Thyroid gland (tissue), 4 donors: ENCODE results near the gene SLC50A1. TPM values are rescaled to one million over a fixed set of nuclear protein-coding genes. Genes with fewer than 3 reads are reported as not detected.

Experiments
- DNase-seq, 2 donors: peaks; one replicate each; pipeline ENCODE4 v3.0.0-alpha.2; 2019
- H3K27ac ChIP-seq, 3 donors: fragments of 200-600 bp; sonication (generic); 1 replicate in 2 of 3; 2 replicates in 1 of 3; pipeline ENCODE4 v1.5.1; 2016 to 2019; ENCODE audit warnings: mild to moderate bottlenecking in 1 of 3, moderate library complexity in 1 of 3
- H3K27me3 ChIP-seq: fragments of 200-600 bp; sonication (generic); one replicate; pipeline ENCODE4 v1.5.1; 2019
- H3K36me3 ChIP-seq, 2 donors: fragments of 200-600 bp; sonication (generic); one replicate each; pipeline ENCODE4 v1.5.1; 2016 to 2019
- H3K4me1 ChIP-seq, 2 donors: fragments of 200-600 bp; sonication (generic); one replicate each; pipeline ENCODE4 v1.5.1; 2017 to 2019
- H3K4me3 ChIP-seq, 3 donors: fragments of 200-600 bp; sonication (generic); replicated peaks in 1 of 3; 1 replicate in 2 of 3; 2 replicates in 1 of 3; pipeline ENCODE4 v1.5.1; 2016; ENCODE audit warnings: mild to moderate bottlenecking in 1 of 3
- H3K9me3 ChIP-seq: fragments of 200-600 bp; sonication (generic); one replicate; pipeline ENCODE4 v1.5.1; 2017
- CTCF ChIP-seq, 6 experiments: fragments of 200-600 bp in 3 of 6; fragments of 450-650 bp in 3 of 6; sonication (generic) in 3 of 6; IDR thresholded peaks; one replicate each; pipeline ENCODE4 v1.5.1; 2016 to 2019; ENCODE audit warnings: antibody characterized with exemption in 6 of 6, mild to moderate bottlenecking in 2 of 6, inconsistent platforms in 1 of 6, moderate library complexity in 1 of 6
- POLR2A ChIP-seq, 2 donors: fragments of 450-650 bp; IDR thresholded peaks; one replicate each; pipeline ENCODE4 v1.6.1; 2017; ENCODE audit warnings: antibody characterized with exemption in 2 of 2, mild to moderate bottlenecking in 2 of 2, moderate library complexity in 1 of 2
- WGBS, 2 donors: methylation state at CpG; one replicate each; pipeline ENCODE4 v1.1.5; 2017; 5-methylcytosine and 5-hydroxymethylcytosine counted together
- intact Hi-C: fragments of 100-400 bp; cut with DNase I; formaldehyde crosslinking; loops from one replicate; pipeline ENCODE4 v1.15.1; 2023
- total RNA-seq, 4 donors: library from RNA; depleted of rRNA; stranded (reverse); fragments of >200 nt; gene quantifications; one replicate each; pipeline ENCODE4 v1.2.3, GENCODE V29; 2016

The SLC50A1 gene
- total RNA-seq, 4 donors from 2014 or later: 30.9 to 42.2 (median 32.7) TPM

GRCh38 chr1:155122308-155122707 is 13.3 kb upstream of the SLC50A1 start:
- DNase-seq: no peak
- Histone ChIP-seq H3K4me3 (no peak overlapping the region), H3K27me3 (no peaks in the 10 kb centered on the region), H3K4me1 (peaks cover 16 to 19% of the 10 kb centered on the region in 2 donors), H3K36me3 (no peaks in the 10 kb centered on the region), H3K27ac (no peak overlapping the region), H3K9me3 (no peaks in the 10 kb centered on the region)
- intact Hi-C loops: no loop called here
- WGBS, 2 donors: 94 to 96% methylated on average over 2 of the region's 2 CpGs
- TF ChIP-seq CTCF (IDR thresholded peaks at IDR 0.05): no peak
- no peak for TF ChIP-seq POLR2A (IDR thresholded peaks at IDR 0.05)

GRCh38 chr1:155123801-155124200 is 11.9 kb upstream of the SLC50A1 start:
- Histone ChIP-seq H3K9me3 (no peaks in the 10 kb centered on the region), H3K4me3 (no peak overlapping the region), H3K27ac (no peak overlapping the region), H3K4me1 (peaks cover 16 to 21% of the 10 kb centered on the region in 2 donors), H3K27me3 (no peaks in the 10 kb centered on the region), H3K36me3 (no peaks in the 10 kb centered on the region)
- DNase-seq: no peak
- WGBS, 2 donors: 72 to 82% methylated on average over 4 of the region's 4 CpGs
- TF ChIP-seq POLR2A (IDR thresholded peaks at IDR 0.05): no peak
- no peak for TF ChIP-seq CTCF (IDR thresholded peaks at IDR 0.05)
- intact Hi-C loops: no loop called here

- H3K27ac ChIP-seq: no peak overlapping the region
- no peak overlapping the region for H3K4me3 ChIP-seq
- H3K4me1 ChIP-seq: peaks cover 24 to 30% of the 10 kb centered on the region in 2 donors
- TF ChIP-seq CTCF (IDR thresholded peaks at IDR 0.05) (no peak), POLR2A (IDR thresholded peaks at IDR 0.05) (no peak)
- intact Hi-C loops: loop anchor here (5.0 kb wide), 1 partner anchor 32 kb away; no protein-coding TSS in a partner anchor
- 84 to 90% methylated on average over 15 to 16 of the region's 16 CpGs for WGBS, 2 donors
- H3K9me3 ChIP-seq: no peaks in the 10 kb centered on the region
- H3K36me3 ChIP-seq: no peaks in the 10 kb centered on the region
- DNase-seq: no peak
- no peaks in the 10 kb centered on the region for H3K27me3 ChIP-seq
Observed at GRCh38 chr1:155124503-155125463, 10.9 kb upstream of the SLC50A1 start.

- H3K4me1 ChIP-seq: peaks cover 25 to 36% of the 10 kb centered on the region in 2 donors
- intact Hi-C loops: loop anchor here (5.0 kb wide), 1 partner anchor 33 kb away; no protein-coding TSS in a partner anchor
- no peaks in the 10 kb centered on the region for H3K27me3 ChIP-seq
- H3K9me3 ChIP-seq: no peaks in the 10 kb centered on the region
- TF ChIP-seq POLR2A (IDR thresholded peaks at IDR 0.05) (no peak), CTCF (IDR thresholded peaks at IDR 0.05) (no peak)
- peak overlapping the region; percentile 62 to 98 (median 96) for H3K27ac ChIP-seq
- no peaks in the 10 kb centered on the region for H3K36me3 ChIP-seq
- H3K4me3 ChIP-seq: peak overlapping the region in 1 of 3 donors; percentile 82
- DNase-seq: peak; percentile 20 to 27
- WGBS, 2 donors: 69 to 70% methylated on average over 2 to 5 of the region's 11 CpGs
Observed at GRCh38 chr1:155125511-155125945, 10.1 kb upstream of the SLC50A1 start.
